HepG2 (cell line): ENCODE measurements around the gene ZNF839. TPM values are rescaled to one million over a fixed set of nuclear protein-coding genes. Genes with fewer than 3 reads are reported as not detected.
"Not testable (repeated sequence)": the region's sequence is repeated elsewhere in the genome, so short reads cannot be mapped to it uniquely, and the experiment has no call there.

Experiments used
- ATAC-seq: fragments of 200-7000 bp; cut with Tn5 transposase; 3 replicates; pipeline ENCODE4 v1.9.1; 2020; ENCODE audit warnings: mild to moderate bottlenecking, moderate library complexity
- BruUV-seq: library from RNA; stranded (reverse); fragments of 400-500 nt; replicated peaks from 2 replicates; lab custom pipeline; 2021; lab: Mats Ljungman, UMichigan
- CTCF ChIA-PET: fragments of 300-600 bp; formaldehyde crosslinking; extraction: SDS; loops from one replicate; lab custom pipeline; 2021; ENCODE audit warnings: low total read pairs, inconsistent platforms, low intra/inter-chr PET ratio; lab: Yijun Ruan, JAX
- POLR2A ChIA-PET: fragments of 350-600 bp; sonication (Branson Sonifier 250); formaldehyde crosslinking; loops from one replicate; lab custom pipeline; 2020; ENCODE audit warnings: antibody characterized with exemption, inconsistent platforms; lab: Yijun Ruan, JAX
- DNase-seq: peaks from one replicate; pipeline ENCODE4 v3.0.0-alpha.2; 2015; ENCODE audit warnings: low spot score
- FAIRE-seq: peaks from 3 replicates; lab custom pipeline; 2011; peaks lifted over from hg19 to GRCh38; lab: Jason Lieb, UNC
- H2AFZ ChIP-seq: one replicate; pipeline ENCODE4 v1.6.1; 2011; ENCODE audit warnings: low read length, inconsistent platforms
- H3K27ac ChIP-seq: fragments of 300-600 bp; 3 replicates; pipeline ENCODE4 v1.8.0; 2011; ENCODE audit warnings: mixed run types, mild to moderate bottlenecking, mixed read lengths, low read length, inconsistent platforms; ENCODE audit not compliant: insufficient read depth; ENCODE audit errors: extremely low read length
- H3K27me3 ChIP-seq, 2 experiments: fragments of 200-600 bp in 1 of 2; 2 replicates in 1 of 2; 3 replicates in 1 of 2; pipeline versions ENCODE4 v1.6.0 to v1.8.0; 2011; ENCODE audit warnings: low read length in 2 of 2, mild to moderate bottlenecking in 2 of 2, moderate library complexity in 2 of 2, inconsistent platforms in 1 of 2; ENCODE audit not compliant: insufficient read depth in 2 of 2, control insufficient read depth in 1 of 2
- H3K36me3 ChIP-seq, 2 experiments: fragments of 200-600 bp in 1 of 2; replicated peaks in 1 of 2; 2 replicates in 1 of 2; 3 replicates in 1 of 2; pipeline versions ENCODE4 v1.5.1 to v1.8.0; 2011; ENCODE audit warnings: low read length in 2 of 2, inconsistent platforms in 1 of 2; ENCODE audit not compliant: insufficient read depth in 2 of 2, control insufficient read depth in 1 of 2
- H3K4me1 ChIP-seq: 2 replicates; pipeline ENCODE4 v1.5.1; 2012; ENCODE audit warnings: low read length, inconsistent platforms; ENCODE audit not compliant: insufficient read depth
- H3K4me2 ChIP-seq: 2 replicates; pipeline ENCODE4 v1.6.0; 2011; ENCODE audit warnings: low read depth, low read length, inconsistent platforms
- H3K4me3 ChIP-seq, 3 experiments: fragments of 200-600 bp in 1 of 3; sonication (generic), shearing (Covaris generic) in 1 of 3; replicated peaks in 1 of 3; 2 replicates each; pipeline ENCODE4 v1.5.1; 2011 to 2016; ENCODE audit warnings: low read length in 3 of 3, inconsistent platforms in 2 of 3, low read depth in 2 of 3, mild to moderate bottlenecking in 2 of 3, control low read depth in 1 of 3, mixed read lengths in 1 of 3; ENCODE audit not compliant: insufficient read depth in 1 of 3
- H3K79me2 ChIP-seq: one replicate; pipeline ENCODE4 v1.6.1; 2011; ENCODE audit warnings: low read length, inconsistent platforms; ENCODE audit not compliant: insufficient read depth
- H3K9ac ChIP-seq: 2 replicates; pipeline ENCODE4 v1.6.0; 2011; ENCODE audit warnings: mild to moderate bottlenecking, low read depth, low read length, inconsistent platforms; ENCODE audit not compliant: insufficient read depth
- H3K9me3 ChIP-seq: 2 replicates; pipeline ENCODE4 v1.5.1; 2012; ENCODE audit warnings: mild to moderate bottlenecking, low read length
- H4K20me1 ChIP-seq: 2 replicates; pipeline ENCODE4 v1.6.0; 2011; ENCODE audit warnings: inconsistent platforms, mild to moderate bottlenecking, low read length, moderate library complexity; ENCODE audit not compliant: insufficient read depth
- BRD4 ChIP-seq: sonication (generic); formaldehyde crosslinking; IDR thresholded peaks from 2 replicates; pipeline ENCODE4 v1.4.0; 2020; ENCODE audit warnings: missing genetic modification reagents
- HIC2 ChIP-seq: sonication (generic); formaldehyde crosslinking; IDR thresholded peaks from 2 replicates; pipeline ENCODE4 v1.9.0; 2022; ENCODE audit warnings: low read depth, missing genetic modification reagents
- HMG20B ChIP-seq: conservative IDR thresholded peaks from 2 replicates; pipeline ENCODE4 v1.6.1; 2016; ENCODE audit warnings: missing genetic modification reagents, missing compliant biosample characterization
- HNRNPL ChIP-seq: fragments of 200-400 bp; formaldehyde crosslinking; IDR thresholded peaks from 2 replicates; pipeline ENCODE4 v1.6.1; 2017; ENCODE audit warnings: mild to moderate bottlenecking, low read depth, low read length
- PATZ1 ChIP-seq: sonication (generic); formaldehyde crosslinking; IDR thresholded peaks from 2 replicates; pipeline ENCODE4 v1.4.0; 2020; ENCODE audit warnings: missing genetic modification reagents
- SAFB2 ChIP-seq: sonication (generic); formaldehyde crosslinking; IDR thresholded peaks from 2 replicates; pipeline ENCODE4 v1.5.1; 2020; ENCODE audit warnings: missing genetic modification reagents, low read depth, mild to moderate bottlenecking, borderline replicate concordance
- SOX13 ChIP-seq, 3 experiments: fragments of 450-650 bp in 1 of 3; sonication (generic) in 1 of 3; formaldehyde crosslinking in 1 of 3; IDR thresholded peaks in 2 of 3; conservative IDR thresholded peaks in 1 of 3; 2 replicates each; pipeline versions ENCODE4 v1.5.0 to v1.6.1; 2016 to 2020; ENCODE audit warnings: antibody characterized with exemption in 1 of 3, mild to moderate bottlenecking in 1 of 3, missing compliant biosample characterization in 1 of 3, missing genetic modification reagents in 1 of 3, moderate library complexity in 1 of 3
- TAF1 ChIP-seq: sonication (generic); formaldehyde crosslinking; IDR thresholded peaks from 2 replicates; pipeline ENCODE4 v1.4.0; 2020; ENCODE audit warnings: missing genetic modification reagents
- ZNF576 ChIP-seq: sonication (generic); formaldehyde crosslinking; IDR thresholded peaks from 2 replicates; pipeline ENCODE4 v1.4.0; 2020; ENCODE audit warnings: mild to moderate bottlenecking, missing genetic modification reagents
- ZNF737 ChIP-seq: sonication (generic); formaldehyde crosslinking; IDR thresholded peaks from 2 replicates; pipeline ENCODE4 v1.5.0; 2020; ENCODE audit warnings: missing genetic modification reagents, mild to moderate bottlenecking, borderline replicate concordance
- WGBS: methylation state at CpG from one replicate; pipeline ENCODE4 v1.1.6; 2017; ENCODE audit warnings: low lambda C conversion rate; 5-methylcytosine and 5-hydroxymethylcytosine counted together
- in situ Hi-C: cut with HindIII; loops from 2 replicates; pipeline ENCODE4 v1.10.0; 2017; ENCODE audit warnings: low pct_unique_long_range_greater_than_20kb; ENCODE audit not compliant: extremely low pct_ligation_motif_present
- intact Hi-C: fragments of 100-400 bp; cut with micrococcal nuclease; formaldehyde crosslinking; loops from one replicate; pipeline ENCODE4 v1.10.0; 2022; ENCODE audit not compliant: unreplicated experiment
- polyA plus RNA-seq, 8 experiments: library from polyadenylated mRNA; depleted of rRNA in 3 of 8; stranded (reverse) in 7 of 8; unstranded in 1 of 8; fragments of >200 nt; fragmentation: Illumina TruSeq in 4 of 8; extraction: Trizol in 4 of 8; gene quantifications; 2 replicates each; pipeline versions ENCODE4 v1.2.1 to v1.2.3, GENCODE V29; 2011 to 2016; ENCODE audit warnings: low read depth in 4 of 8, missing spikeins in 1 of 8, mixed read lengths in 1 of 8; ENCODE audit not compliant: insufficient read depth in 1 of 8
- total RNA-seq, 5 experiments: library from RNA; depleted of rRNA; stranded (reverse); fragments of >200 nt; fragmentation: Illumina TruSeq; extraction: Trizol; gene quantifications; 2 replicates each; pipeline ENCODE4 v1.2.3, GENCODE V29; 2016; ENCODE audit warnings: low read depth in 1 of 5
- TF ChIP-seq, protein P1 (sequence below): sonication (generic); formaldehyde crosslinking; IDR thresholded peaks from 2 replicates; pipeline ENCODE4 v1.4.0; 2020; ENCODE audit warnings: mild to moderate bottlenecking, low read depth, missing genetic modification reagents

The ZNF839 gene
- total and polyA plus RNA-seq, 2 of the 13 experiments (the other 11 are each of a cell fraction or from before 2014, with no cell fraction given) = 11.1 to 12.8 TPM

- TF ChIP-seq HIC2 (CRISPR knock-in tag) (no peak), HNRNPL (no peak)
These were observed 31.5 kb downstream of the ZNF839 start (continued) for GRCh38 chr14:102351023-102351422.

GRCh38 chr14:102351593-102351992, 32.0 kb downstream of the ZNF839 start:
- H3K9ac ChIP-seq, H3K4me3 ChIP-seq, H3K4me1 ChIP-seq, in situ Hi-C loops, H3K9me3 ChIP-seq, H3K4me2 ChIP-seq, H2AFZ ChIP-seq, H3K27me3 ChIP-seq, intact Hi-C loops, H4K20me1 ChIP-seq, BruUV-seq, POLR2A ChIA-PET, H3K27ac ChIP-seq, H3K79me2 ChIP-seq, DNase-seq, FAIRE-seq, CTCF ChIA-PET, ATAC-seq: not testable (repeated sequence)
- 99% methylated on average over 9 of the region's 9 CpGs for WGBS
- H3K36me3 ChIP-seq = peaks cover 15 to 51% of the 10 kb centered on the region in 2 experiments; a peak in 4 of 5 replicates

- intact Hi-C loops (no loop called here), in situ Hi-C loops (no loop called here)
- no TSS peak for BruUV-seq
- Histone ChIP-seq H4K20me1 (no peaks in the 10 kb centered on the region), H3K36me3 (peaks cover 14 to 53% of the 10 kb centered on the region in 2 experiments; a peak in 4 of 5 replicates), H3K27me3 (no peaks in the 10 kb centered on the region), H3K9me3 (no peaks in the 10 kb centered on the region), H2AFZ (no peak overlapping the region), H3K4me3 (no peak overlapping the region), H3K4me2 (no peak overlapping the region), H3K4me1 (no peaks in the 10 kb centered on the region), H3K79me2 (no peaks in the 10 kb centered on the region), H3K9ac (no peak overlapping the region), H3K27ac (no peak overlapping the region)
- ATAC-seq (no peak), DNase-seq (no peak), FAIRE-seq (no peak)
- ChIA-PET CTCF (no interaction called here), POLR2A (no interaction called here)
- 99% methylated on average over 4 of the region's 4 CpGs for WGBS
- TF ChIP-seq SOX13 (IDR thresholded peaks at IDR 0.05) = no peak
- no peak for TF ChIP-seq SOX13 (CRISPR knock-in tag; conservative IDR thresholded peaks at IDR 0.05 in 1 of 2, IDR thresholded peaks at IDR 0.05 in 1 of 2)
- no peak for TF ChIP-seq TAF1
- no peak for TF ChIP-seq ZNF737 (CRISPR knock-in tag)
- TF ChIP-seq PATZ1 (CRISPR knock-in tag) = no peak
- TF ChIP-seq, protein P1, sequence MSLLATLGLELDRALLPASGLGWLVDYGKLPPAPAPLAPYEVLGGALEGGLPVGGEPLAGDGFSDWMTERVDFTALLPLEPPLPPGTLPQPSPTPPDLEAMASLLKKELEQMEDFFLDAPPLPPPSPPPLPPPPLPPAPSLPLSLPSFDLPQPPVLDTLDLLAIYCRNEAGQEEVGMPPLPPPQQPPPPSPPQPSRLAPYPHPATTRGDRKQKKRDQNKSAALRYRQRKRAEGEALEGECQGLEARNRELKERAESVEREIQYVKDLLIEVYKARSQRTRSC (CRISPR knock-in tag) = no peak
- TF ChIP-seq ZNF576 (CRISPR knock-in tag) = no peak
- no peak for TF ChIP-seq BRD4 (CRISPR knock-in tag)
- no peak for TF ChIP-seq SAFB2
- no peak for TF ChIP-seq HMG20B (CRISPR knock-in tag)
These were observed 32.7 kb downstream of the ZNF839 start for GRCh38 chr14:102352213-102352612.
